ENCODE data around the gene TMTC3.

Gene TMTC3

DNA sequence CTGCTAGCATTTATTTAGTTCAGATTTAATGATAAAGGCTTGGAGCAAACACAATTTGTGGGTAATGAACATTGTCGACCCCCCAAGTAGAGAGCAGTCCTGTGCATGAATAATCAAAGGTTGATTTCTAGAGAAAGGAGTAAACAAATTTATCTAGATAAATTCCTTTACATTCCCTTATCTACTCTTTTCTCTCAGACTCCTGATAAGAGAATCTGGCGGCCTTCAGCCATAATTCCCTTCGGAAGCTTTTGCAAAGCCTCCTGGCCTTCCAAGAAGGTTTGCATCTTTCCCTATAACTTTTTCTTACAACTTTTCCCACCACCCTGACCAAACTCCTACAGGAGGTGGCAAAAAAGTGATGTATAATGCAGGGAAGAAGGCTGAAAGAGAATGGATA, 42.1 kb downstream of the TMTC3 start:
- Histone ChIP-seq H3K4me3 (ENCODE audit: insufficient read length, low read depth) (no peak overlapping the region), H3K27me3 (ENCODE audit: insufficient read depth, insufficient read length) (no peaks in the 10 kb centered on the region), H3K9ac (ENCODE audit: insufficient read length, low read depth) (no peak overlapping the region), H3K36me3 (ENCODE audit: insufficient read depth, insufficient read length, low read length) (peaks cover 20% of the 10 kb centered on the region), H3K9me3 (ENCODE audit: insufficient read depth, low read length) (no peaks in the 10 kb centered on the region), H3K4me1 (ENCODE audit: insufficient read depth, insufficient read length) (no peaks in the 10 kb centered on the region)
- TF ChIP-seq ZNF274 (IDR thresholded peaks at IDR 0.05; ENCODE audit: low read depth, low read length) = no peak
- no peak for TF ChIP-seq YY1 (IDR thresholded peaks at IDR 0.05; ENCODE audit: insufficient read depth, insufficient read length)
- TF ChIP-seq SUZ12 (IDR thresholded peaks at IDR 0.05; ENCODE audit: extremely low read depth, insufficient read depth, insufficient read length) = no peak
- no peak for DNase-seq (ENCODE audit: low read depth, low spot score)

DNA sequence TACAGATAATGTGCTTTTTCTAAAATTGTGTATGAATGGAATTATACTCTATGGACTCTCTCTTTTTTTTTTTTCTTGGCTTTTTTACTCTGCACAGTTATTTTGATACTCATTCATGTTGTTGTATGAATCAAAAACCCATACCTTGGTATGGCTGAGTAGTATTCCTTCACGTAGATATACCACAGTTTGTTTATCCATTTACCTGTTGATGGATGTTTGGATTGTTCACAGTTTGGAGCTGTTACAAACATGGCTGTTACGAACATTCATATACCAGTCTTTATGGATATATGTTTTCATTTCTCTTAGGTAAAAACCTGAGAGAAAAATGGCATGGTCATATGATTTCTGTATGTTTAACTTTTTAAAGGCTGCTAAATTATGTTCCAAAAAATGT, 43.2 kb downstream of the TMTC3 start:
- Histone ChIP-seq H3K9me3 (ENCODE audit: insufficient read depth, low read length) (no peaks in the 10 kb centered on the region), H3K4me1 (ENCODE audit: insufficient read depth, insufficient read length) (no peaks in the 10 kb centered on the region), H3K27me3 (ENCODE audit: insufficient read depth, insufficient read length) (no peaks in the 10 kb centered on the region), H3K36me3 (ENCODE audit: insufficient read depth, insufficient read length, low read length) (peaks cover 17% of the 10 kb centered on the region), H3K4me3 (ENCODE audit: insufficient read length, low read depth) (no peak overlapping the region), H3K9ac (ENCODE audit: insufficient read length, low read depth) (no peak overlapping the region)
- TF ChIP-seq YY1 (IDR thresholded peaks at IDR 0.05; ENCODE audit: insufficient read depth, insufficient read length) = no peak
- no peak for TF ChIP-seq SUZ12 (IDR thresholded peaks at IDR 0.05; ENCODE audit: extremely low read depth, insufficient read depth, insufficient read length)
- TF ChIP-seq ZNF274 (IDR thresholded peaks at IDR 0.05; ENCODE audit: low read depth, low read length) = no peak
- no peak for DNase-seq (ENCODE audit: low read depth, low spot score)

DNA sequence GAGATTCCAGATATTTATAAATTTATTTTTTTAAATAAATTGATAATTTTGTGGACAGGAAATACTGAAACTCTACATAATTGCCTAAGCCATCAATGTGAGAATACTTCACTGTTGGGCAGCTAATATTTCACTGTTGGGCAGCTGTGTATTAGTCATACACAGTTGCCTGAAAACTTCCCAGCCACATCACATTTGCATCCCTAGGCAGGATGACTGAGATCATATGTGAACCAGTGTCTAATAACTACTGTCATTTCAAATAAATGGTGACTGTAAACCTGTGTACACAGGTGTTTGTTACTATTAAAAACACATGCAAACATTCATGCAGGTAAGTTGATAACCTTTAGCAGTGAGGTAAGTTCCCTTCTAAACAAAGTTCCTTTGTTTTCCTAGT, 43.9 kb downstream of the TMTC3 start:
- Histone ChIP-seq H3K9ac (ENCODE audit: insufficient read length, low read depth) (no peak overlapping the region), H3K4me1 (ENCODE audit: insufficient read depth, insufficient read length) (no peaks in the 10 kb centered on the region), H3K9me3 (ENCODE audit: insufficient read depth, low read length) (no peaks in the 10 kb centered on the region), H3K4me3 (ENCODE audit: insufficient read length, low read depth) (no peak overlapping the region), H3K27me3 (ENCODE audit: insufficient read depth, insufficient read length) (no peaks in the 10 kb centered on the region), H3K36me3 (ENCODE audit: insufficient read depth, insufficient read length, low read length) (peaks cover 19% of the 10 kb centered on the region)
- DNase-seq (ENCODE audit: low read depth, low spot score) = no peak
- TF ChIP-seq YY1 (IDR thresholded peaks at IDR 0.05; ENCODE audit: insufficient read depth, insufficient read length) (no peak), ZNF274 (IDR thresholded peaks at IDR 0.05; ENCODE audit: low read depth, low read length) (no peak), SUZ12 (IDR thresholded peaks at IDR 0.05; ENCODE audit: extremely low read depth, insufficient read depth, insufficient read length) (no peak)

DNA sequence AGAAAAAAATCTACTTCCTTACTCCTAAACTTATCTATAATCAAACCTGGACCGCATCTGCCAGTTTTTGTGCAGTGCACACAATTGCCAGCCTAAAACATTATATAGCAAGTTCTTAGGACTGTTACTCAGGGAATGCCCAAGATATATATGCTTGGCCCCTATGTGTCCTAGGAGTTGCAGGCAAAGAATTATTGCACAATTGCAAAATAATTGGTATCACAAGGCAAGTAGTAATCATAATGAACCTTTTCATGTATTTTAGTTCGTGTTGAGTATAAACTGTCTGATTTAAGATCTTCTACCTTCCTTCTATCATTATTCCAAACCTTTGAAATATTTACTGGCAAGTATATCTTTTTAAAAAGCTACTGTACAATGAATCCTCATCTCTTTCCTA, 45.5 kb downstream of the TMTC3 start:
- Histone ChIP-seq H3K27me3 (ENCODE audit: insufficient read depth, insufficient read length) (no peaks in the 10 kb centered on the region), H3K9ac (ENCODE audit: insufficient read length, low read depth) (no peak overlapping the region), H3K4me1 (ENCODE audit: insufficient read depth, insufficient read length) (no peaks in the 10 kb centered on the region), H3K4me3 (ENCODE audit: insufficient read length, low read depth) (no peak overlapping the region), H3K9me3 (ENCODE audit: insufficient read depth, low read length) (no peaks in the 10 kb centered on the region), H3K36me3 (ENCODE audit: insufficient read depth, insufficient read length, low read length) (peaks cover 22% of the 10 kb centered on the region)
- TF ChIP-seq SUZ12 (IDR thresholded peaks at IDR 0.05; ENCODE audit: extremely low read depth, insufficient read depth, insufficient read length) (no peak), YY1 (IDR thresholded peaks at IDR 0.05; ENCODE audit: insufficient read depth, insufficient read length) (no peak), ZNF274 (IDR thresholded peaks at IDR 0.05; ENCODE audit: low read depth, low read length) (no peak)
- no peak for DNase-seq (ENCODE audit: low read depth, low spot score)

DNA sequence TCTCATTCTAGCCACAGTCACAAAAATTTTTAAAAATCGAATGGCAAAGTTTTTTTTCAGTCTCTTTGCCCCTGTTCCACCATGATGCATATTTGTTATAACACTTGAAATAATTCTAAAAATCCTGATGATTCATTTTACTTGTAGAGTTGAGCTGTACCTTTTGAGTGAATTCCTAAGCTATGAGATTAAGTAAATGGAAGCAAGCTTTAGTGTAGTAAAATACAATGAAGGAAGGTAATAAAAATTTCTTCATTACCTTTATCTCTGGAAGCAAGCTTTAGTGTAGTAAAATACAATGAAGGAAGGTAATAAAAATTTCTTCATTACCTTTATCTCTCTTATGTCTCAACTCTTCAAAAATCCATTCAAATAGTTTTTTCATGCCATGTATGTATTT, 46.1 kb downstream of the TMTC3 start:
- Histone ChIP-seq H3K4me3 (ENCODE audit: insufficient read length, low read depth) (no peak overlapping the region), H3K27me3 (ENCODE audit: insufficient read depth, insufficient read length) (no peaks in the 10 kb centered on the region), H3K4me1 (ENCODE audit: insufficient read depth, insufficient read length) (no peaks in the 10 kb centered on the region), H3K9ac (ENCODE audit: insufficient read length, low read depth) (no peak overlapping the region), H3K36me3 (ENCODE audit: insufficient read depth, insufficient read length, low read length) (peaks cover 22% of the 10 kb centered on the region), H3K9me3 (ENCODE audit: insufficient read depth, low read length) (no peaks in the 10 kb centered on the region)
- DNase-seq (ENCODE audit: low read depth, low spot score) = no peak
- TF ChIP-seq SUZ12 (IDR thresholded peaks at IDR 0.05; ENCODE audit: extremely low read depth, insufficient read depth, insufficient read length) (no peak), YY1 (IDR thresholded peaks at IDR 0.05; ENCODE audit: insufficient read depth, insufficient read length) (no peak), ZNF274 (IDR thresholded peaks at IDR 0.05; ENCODE audit: low read depth, low read length) (no peak)

DNA sequence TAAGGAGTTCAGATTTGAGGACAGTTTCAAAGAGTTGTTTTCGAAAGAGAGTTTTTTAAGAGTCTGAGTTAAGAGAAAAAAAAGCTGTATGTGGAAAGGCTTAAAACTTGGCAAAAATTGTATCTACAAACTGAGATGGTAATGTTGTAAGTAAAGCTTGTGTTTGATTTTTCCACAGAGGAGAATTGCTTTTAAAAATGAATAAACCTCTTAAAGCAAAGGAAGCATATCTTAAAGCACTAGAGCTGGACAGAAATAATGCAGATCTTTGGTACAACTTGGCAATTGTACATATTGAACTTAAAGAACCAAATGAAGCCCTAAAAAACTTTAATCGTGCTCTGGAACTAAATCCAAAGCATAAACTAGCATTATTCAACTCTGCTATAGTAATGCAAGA, 50.3 kb downstream of the TMTC3 start:
- H3K4me3 ChIP-seq (ENCODE audit: insufficient read length, low read depth) = no peak overlapping the region
- no peak overlapping the region for H3K9ac ChIP-seq (ENCODE audit: insufficient read length, low read depth)
- H3K9me3 ChIP-seq (ENCODE audit: insufficient read depth, low read length) = no peaks in the 10 kb centered on the region
- DNase-seq (ENCODE audit: low read depth, low spot score) = no peak
- H3K27me3 ChIP-seq (ENCODE audit: insufficient read depth, insufficient read length) = no peaks in the 10 kb centered on the region
- H3K36me3 ChIP-seq (ENCODE audit: insufficient read depth, insufficient read length, low read length) = peaks cover 33% of the 10 kb centered on the region
- no peaks in the 10 kb centered on the region for H3K4me1 ChIP-seq (ENCODE audit: insufficient read depth, insufficient read length)
- TF ChIP-seq ZNF274 (IDR thresholded peaks at IDR 0.05; ENCODE audit: low read depth, low read length) = no peak
- TF ChIP-seq YY1 (IDR thresholded peaks at IDR 0.05; ENCODE audit: insufficient read depth, insufficient read length) = no peak
- no peak for TF ChIP-seq SUZ12 (IDR thresholded peaks at IDR 0.05; ENCODE audit: extremely low read depth, insufficient read depth, insufficient read length)

DNA sequence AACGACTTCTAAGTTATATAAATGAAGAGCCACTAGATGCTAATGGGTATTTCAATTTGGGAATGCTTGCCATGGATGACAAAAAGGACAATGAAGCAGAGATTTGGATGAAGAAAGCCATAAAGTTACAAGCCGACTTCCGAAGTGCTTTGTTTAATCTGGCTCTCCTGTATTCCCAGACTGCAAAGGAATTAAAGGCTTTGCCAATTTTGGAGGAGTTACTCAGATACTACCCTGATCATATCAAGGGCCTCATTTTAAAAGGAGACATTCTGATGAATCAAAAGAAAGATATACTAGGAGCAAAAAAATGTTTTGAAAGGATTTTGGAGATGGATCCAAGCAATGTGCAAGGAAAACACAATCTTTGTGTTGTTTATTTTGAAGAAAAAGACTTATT, 52.8 kb downstream of the TMTC3 start:
- peaks cover 31% of the 10 kb centered on the region for H3K36me3 ChIP-seq (ENCODE audit: insufficient read depth, insufficient read length, low read length)
- no peak for DNase-seq (ENCODE audit: low read depth, low spot score)
- H3K4me3 ChIP-seq (ENCODE audit: insufficient read length, low read depth) = no peak overlapping the region
- no peak for TF ChIP-seq YY1 (IDR thresholded peaks at IDR 0.05; ENCODE audit: insufficient read depth, insufficient read length)
- TF ChIP-seq SUZ12 (IDR thresholded peaks at IDR 0.05; ENCODE audit: extremely low read depth, insufficient read depth, insufficient read length) = no peak
- no peaks in the 10 kb centered on the region for H3K4me1 ChIP-seq (ENCODE audit: insufficient read depth, insufficient read length)
- H3K9ac ChIP-seq (ENCODE audit: insufficient read length, low read depth) = no peak overlapping the region
- no peaks in the 10 kb centered on the region for H3K27me3 ChIP-seq (ENCODE audit: insufficient read depth, insufficient read length)
- no peaks in the 10 kb centered on the region for H3K9me3 ChIP-seq (ENCODE audit: insufficient read depth, low read length)

DNA sequence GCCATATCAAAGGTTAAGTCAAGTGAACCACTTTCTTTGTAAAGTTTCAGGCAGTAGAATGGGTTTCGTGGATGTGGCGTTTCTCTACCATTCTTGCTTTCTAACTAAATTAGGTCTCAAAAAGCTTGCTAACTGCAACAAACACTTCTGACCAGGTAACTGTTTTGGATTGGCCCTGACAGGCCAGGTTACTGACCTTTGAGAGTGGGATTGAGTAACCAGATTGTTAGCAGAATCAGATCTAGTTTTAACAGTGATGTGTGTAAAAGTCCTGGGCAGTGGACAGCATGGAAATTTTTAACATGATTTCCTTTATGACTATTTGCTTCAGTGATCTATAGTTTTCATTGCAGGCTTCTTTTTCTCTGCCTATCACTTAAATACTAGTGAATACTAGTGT, 57.9 kb downstream of the TMTC3 start:
- Histone ChIP-seq H3K36me3 (ENCODE audit: insufficient read depth, insufficient read length, low read length) (peaks cover 14% of the 10 kb centered on the region), H3K27me3 (ENCODE audit: insufficient read depth, insufficient read length) (no peaks in the 10 kb centered on the region), H3K4me1 (ENCODE audit: insufficient read depth, insufficient read length) (no peaks in the 10 kb centered on the region), H3K9ac (ENCODE audit: insufficient read length, low read depth) (no peak overlapping the region), H3K4me3 (ENCODE audit: insufficient read length, low read depth) (no peak overlapping the region), H3K9me3 (ENCODE audit: insufficient read depth, low read length) (peaks cover 14% of the 10 kb centered on the region)
- TF ChIP-seq YY1 (IDR thresholded peaks at IDR 0.05; ENCODE audit: insufficient read depth, insufficient read length) (no peak), SUZ12 (IDR thresholded peaks at IDR 0.05; ENCODE audit: extremely low read depth, insufficient read depth, insufficient read length) (no peak), ZNF274 (IDR thresholded peaks at IDR 0.05; ENCODE audit: low read depth, low read length) (no peak)
- DNase-seq (ENCODE audit: low read depth, low spot score) = no peak
